Activated T-helper 1 cell treated with Interleukin-2 at 50 U/mL for 16 hours (primary cell): Measurements from ENCODE around the gene TBC1D22A.

ENCODE experiments used
- DNase-seq: peaks from one replicate; pipeline ENCODE4 v3.0.0-alpha.2; 2020; ENCODE audit warnings: low read depth

Gene TBC1D22A

GRCh38 chr22:46753360-46753759, 9.1 kb upstream of the TBC1D22A start:
- no peak for DNase-seq

- no peak for DNase-seq
These were observed 8.7 kb upstream of the TBC1D22A start for GRCh38 chr22:46753761-46754109.

DNA sequence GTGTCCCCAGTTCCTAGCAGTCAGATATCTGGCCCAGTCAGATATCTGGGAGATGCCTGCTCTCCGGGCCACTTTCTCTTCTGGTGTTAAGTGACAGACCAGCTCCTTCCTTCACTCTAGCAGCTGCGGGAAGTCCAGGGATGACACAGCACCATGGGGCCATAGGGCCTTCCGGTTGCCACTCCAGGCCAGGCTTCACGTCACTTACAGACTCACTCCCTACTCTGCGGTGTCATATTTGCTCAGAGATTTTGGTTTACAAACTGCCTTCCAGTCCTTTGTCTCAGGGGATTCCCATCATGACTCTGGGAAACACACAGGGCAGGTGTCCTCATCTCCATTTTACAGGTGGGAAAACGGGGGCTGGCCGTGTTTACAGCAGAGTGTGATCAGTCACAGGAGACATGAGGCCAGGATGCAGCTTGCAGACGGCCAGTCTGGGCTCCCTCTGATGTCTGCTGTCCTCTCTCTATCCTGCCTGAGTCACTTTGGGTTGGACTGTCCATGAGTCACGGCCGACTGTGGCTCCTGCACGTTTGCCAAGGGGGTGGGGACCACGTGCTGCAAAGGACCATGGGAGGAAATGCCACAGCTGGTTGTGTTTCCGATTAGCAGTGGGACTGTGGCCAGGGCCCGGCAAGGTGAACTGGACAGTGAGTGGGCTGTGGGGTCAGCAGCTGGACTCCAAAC, 8.2 kb upstream of the TBC1D22A start:
- DNase-seq: no peak

- DNase-seq: no peak
These were observed 7.6 kb upstream of the TBC1D22A start for GRCh38 chr22:46754826-46755225.

- DNase-seq: no peak
These were observed 6.9 kb upstream of the TBC1D22A start for GRCh38 chr22:46755525-46755924.

GRCh38 chr22:46756097-46756496, 6.4 kb upstream of the TBC1D22A start:
- no peak for DNase-seq

GRCh38 chr22:46757104-46757503, 5.3 kb upstream of the TBC1D22A start:
- no peak for DNase-seq

DNA sequence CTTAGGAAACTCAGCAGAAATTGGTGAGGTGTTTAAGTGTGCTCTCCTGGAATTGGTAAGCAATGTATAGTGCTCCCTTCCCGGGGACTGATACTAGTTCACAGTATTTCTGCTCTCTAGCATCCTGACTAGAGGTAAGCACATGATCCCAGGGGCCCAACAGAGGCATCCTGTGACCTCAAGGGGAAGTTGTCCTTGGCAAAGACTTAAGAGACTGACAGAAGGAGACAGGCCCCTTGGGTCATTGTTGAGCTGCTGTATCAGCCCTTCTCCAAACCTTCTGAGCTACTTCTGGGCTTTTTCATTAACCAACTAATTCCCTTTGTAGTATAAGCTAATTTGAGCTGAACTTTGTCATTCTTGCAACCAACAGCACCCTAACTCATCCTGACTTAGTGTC, 4.3 kb upstream of the TBC1D22A start:
- no peak for DNase-seq

DNA sequence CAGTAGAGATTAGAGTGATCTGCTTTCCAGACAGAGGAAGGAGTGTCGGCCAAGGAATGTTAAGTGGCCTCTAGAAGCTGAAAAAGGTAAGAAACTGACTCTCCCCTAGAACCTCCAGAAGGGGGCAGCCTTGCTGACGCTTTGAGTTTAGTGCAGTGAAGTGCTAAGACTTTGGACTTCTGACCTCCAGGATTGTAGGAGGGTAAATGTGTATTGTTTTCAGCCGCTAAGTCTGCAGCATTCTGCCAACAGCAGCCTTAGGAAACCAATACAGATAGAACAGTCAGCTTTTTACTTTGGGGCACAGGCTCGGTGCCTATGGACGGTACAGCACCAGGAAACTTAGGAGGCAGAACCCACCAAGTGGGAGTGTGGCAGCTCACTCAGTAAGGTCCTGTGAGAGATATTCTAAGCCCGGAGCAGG, 3.6 kb upstream of the TBC1D22A start:
- DNase-seq: peak; percentile 27

- DNase-seq: no peak
These were observed 1.4 kb upstream of the TBC1D22A start for GRCh38 chr22:46761017-46761416.

DNA sequence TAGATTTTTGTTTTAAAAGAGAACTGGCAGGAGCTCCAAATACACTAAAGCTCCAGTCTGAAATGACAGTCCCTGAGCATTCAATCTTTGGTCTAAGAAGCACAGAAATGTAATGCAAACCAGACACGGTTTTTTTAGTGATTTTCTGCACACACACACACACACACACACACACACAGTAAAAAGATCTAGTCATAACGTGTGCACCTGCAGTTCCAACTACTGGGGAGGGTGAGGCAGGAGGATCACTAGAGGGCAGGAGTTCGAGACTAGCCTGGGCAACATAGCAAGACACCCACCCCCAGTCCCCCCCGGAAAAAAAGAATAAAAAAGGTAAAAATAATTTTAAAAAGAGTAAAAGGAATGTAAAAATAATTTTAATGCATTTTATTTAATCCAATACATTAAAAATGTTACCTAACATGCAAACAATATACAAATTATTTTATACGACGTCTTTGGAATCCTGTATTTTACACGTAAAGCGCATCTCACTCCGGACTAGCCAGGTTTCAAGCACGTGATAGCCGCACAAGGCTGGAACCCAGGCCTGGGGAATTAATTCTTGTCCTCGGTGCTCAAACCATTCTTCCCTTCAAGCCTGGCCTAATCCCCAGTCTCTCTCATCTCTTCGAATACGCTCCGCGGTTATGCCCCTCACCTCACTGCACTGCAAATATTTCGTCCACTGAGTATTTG, 762 bp upstream of the TBC1D22A start:
- no peak for DNase-seq

- no peak for DNase-seq
These were observed 728 bp downstream of the TBC1D22A start for GRCh38 chr22:46763051-46763705.

- DNase-seq: no peak
These were observed 1.8 kb downstream of the TBC1D22A start for GRCh38 chr22:46764140-46764680.

DNA sequence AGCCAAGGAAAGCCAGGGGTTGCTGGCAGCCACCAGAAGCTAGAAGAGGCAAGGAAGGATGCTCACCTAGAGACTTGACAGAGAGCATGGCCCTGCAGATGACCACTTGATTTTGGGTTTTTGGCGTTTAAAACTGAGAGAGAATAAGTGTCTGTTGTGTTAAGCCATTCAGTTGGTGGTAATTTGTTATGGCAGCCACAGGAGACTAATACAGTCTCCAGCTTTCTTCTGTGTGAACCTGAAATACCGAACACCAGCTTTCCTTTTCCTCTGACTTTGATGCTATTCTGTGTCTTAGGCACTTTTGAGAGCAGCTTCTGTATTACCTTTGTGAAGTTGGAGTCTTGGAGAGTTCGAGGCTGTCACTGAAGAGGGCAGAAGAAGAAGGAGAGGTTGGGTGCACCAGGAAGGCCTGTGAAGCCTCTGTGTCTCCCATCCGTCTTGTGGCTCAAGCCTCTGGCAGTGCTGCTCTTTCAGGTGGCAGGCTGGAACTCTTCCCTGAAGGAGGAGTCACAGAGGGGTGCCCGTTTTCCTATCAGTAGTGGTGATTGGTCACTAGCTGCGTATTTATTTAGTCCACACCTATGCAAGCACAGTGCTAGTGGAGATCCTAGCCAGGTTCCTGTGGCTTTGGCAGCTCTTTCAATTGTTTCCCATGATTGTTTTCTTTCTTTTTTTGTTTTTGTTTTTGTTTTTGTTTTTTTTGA, 2.5 kb downstream of the TBC1D22A start:
- no peak for DNase-seq

DNA sequence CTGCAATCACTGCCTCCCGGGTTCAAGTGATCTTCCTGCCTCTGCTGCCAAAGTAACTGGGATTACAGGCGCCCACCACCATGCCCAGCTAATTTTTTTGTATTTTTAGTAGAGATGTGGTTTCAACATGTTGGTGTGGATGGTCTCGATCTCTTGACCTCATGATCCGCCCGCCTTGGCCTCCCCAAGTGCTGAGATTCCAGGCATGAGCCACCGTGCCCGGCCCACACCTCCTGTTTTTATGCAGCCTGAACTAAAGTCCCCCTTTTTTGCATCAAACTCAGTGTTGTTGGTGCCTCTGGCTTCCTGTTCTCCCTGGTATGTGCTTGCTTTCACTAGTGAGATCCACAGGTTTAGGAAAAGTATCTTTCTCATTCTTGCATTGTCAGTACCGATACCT, 4.2 kb downstream of the TBC1D22A start:
- DNase-seq: no peak

DNA sequence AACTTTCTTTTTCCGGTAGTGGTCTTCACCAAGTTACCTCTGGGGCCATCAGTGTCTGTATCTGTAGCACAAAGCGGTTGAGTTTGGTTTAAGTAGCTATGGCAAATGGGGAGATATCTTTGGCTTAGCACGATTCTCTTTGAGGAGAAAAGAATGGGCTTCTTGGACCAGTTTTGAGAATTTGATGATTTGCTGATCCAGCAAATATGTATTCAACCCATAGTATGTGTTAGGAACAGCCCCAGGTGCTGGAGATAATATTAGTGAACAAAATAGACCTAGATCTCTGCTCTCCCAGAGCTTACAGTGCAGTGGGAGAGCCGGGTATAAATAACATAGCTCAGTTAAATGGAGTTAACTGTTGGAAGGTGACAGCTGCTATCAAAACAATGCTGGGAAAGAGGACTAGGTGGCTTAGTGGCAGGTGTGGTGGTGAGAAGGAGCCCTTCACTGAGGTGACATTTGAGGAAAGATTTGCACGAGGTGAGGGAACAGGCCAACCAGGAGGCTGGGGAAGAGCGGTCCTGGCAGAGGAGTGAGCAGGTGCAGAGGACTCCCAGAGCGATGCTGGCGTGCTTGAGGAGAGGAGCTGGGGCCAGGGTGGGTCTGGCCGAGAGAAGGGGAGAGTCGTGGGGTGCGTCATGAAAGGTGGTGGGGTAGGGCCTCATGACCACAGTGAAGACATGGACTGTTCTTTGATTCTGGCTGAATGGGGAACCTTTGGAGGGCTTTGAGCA, 5.0 kb downstream of the TBC1D22A start:
- no peak for DNase-seq

DNA sequence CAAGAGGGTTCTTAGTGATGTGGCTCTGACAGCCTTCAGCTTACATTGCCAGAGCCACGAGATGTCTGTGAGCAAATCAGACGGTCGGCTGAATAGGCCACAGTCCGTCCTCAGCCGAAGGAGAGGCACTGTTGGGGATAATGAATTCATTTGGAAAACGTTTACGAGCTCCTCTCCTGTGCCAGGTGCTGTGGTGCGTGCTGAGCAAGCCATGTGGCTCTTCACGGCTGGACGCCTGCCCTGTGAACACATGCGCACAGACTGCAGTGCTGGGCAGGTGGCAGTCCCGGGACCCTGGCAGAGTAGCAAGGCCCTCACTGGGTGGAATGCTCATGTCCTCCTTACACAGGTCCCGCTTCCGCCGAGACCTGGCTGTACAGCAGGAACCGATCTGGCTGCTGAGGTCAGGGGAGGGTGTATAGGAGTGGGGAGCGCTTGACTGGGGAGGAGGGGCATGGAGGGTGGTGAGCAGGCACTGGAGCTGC, 6.8 kb downstream of the TBC1D22A start:
- DNase-seq: no peak

DNA sequence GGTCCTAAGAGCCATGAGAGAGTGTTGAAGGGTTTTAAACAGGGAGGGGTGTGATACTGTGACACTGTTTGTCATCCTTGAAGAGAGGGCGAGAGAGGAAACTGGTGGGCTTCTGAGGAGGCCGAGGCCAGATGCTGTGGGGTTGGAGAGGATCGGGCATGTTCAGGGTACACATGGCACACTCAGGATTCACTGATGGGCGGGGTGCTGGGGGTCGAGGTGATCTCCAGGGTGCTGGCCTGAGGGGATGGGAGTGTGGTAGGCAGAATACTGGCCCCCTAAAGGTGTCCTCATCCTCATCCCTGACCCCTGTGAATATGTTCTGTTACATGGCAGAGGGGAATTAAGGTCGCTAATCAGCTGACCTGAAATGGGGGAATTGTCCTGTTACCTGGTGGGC, 7.3 kb downstream of the TBC1D22A start:
- no peak for DNase-seq

DNA sequence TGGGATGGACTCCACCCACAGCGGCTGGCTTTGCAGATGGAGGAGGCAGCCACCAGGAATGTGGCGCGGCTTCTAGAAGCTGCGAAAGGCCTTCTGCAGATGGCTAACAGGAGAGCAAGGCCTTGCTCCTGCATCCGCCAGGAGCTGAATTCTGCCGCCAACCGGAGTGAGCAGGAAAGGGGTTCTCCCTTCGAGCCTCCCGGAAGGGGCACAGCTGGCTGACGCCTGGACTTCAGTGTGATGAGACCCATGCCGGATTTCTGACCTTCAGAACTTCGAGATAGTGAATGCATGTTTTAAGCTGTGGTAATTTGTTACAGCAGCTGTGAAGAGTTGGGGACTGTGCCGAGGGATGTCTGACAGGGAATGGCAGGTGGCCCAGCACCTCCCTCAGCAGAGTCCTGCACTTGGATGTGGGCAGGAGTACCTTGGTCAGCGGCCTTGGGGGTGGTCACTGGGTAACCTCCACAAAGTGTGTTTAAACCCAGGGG, 7.7 kb downstream of the TBC1D22A start:
- no peak for DNase-seq

DNA sequence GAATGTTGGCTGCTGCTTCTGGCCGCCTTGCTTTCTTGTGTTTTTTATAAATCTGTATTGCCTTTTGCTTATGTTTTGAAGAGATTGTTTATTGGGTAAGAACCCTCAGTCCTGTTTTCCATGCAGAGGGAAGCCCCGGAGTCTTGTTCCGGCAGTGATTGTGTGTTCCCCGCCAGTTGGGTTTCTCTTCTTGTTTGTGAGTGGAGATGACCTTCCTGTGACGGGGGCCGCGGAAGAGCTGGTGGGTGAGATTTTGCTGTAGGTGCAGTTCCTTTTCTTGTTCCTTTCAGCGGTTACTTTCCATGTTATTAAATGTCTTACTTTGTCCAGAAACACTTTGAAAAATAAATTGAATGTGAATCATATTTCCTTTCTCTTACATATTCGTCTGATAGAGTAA, 8.3 kb downstream of the TBC1D22A start:
- DNase-seq: no peak

- no peak for DNase-seq
These were observed 10.6 kb downstream of the TBC1D22A start for GRCh38 chr22:46773076-46773475.
